Esophagus muscularis mucosa (tissue), 4 donors: ENCODE results near the gene MYCBPAP. TPM values are rescaled to one million over a fixed set of nuclear protein-coding genes. Genes with fewer than 3 reads are reported as not detected.

Experiments
- DNase-seq: peaks from one replicate; pipeline ENCODE4 v3.0.0-alpha.2; 2017; ENCODE audit errors: extremely low spot score
- H3K27ac ChIP-seq, 4 donors: fragments of 200-600 bp; sonication (generic); replicated peaks in 1 of 4; 1 replicate in 3 of 4; 2 replicates in 1 of 4; pipeline ENCODE4 v1.5.1; 2016 to 2019; ENCODE audit warnings: mild to moderate bottlenecking in 1 of 4
- H3K27me3 ChIP-seq, 4 donors: fragments of 200-600 bp; sonication (generic); one replicate each; pipeline versions ENCODE4 v1.5.1 to v1.6.0; 2016 to 2019
- H3K36me3 ChIP-seq, 4 donors: fragments of 200-600 bp; sonication (generic); one replicate each; pipeline ENCODE4 v1.5.1; 2016 to 2019
- H3K4me1 ChIP-seq, 4 donors: fragments of 200-600 bp; sonication (generic); one replicate each; pipeline ENCODE4 v1.5.1; 2016 to 2019
- H3K4me3 ChIP-seq, 4 donors: fragments of 200-600 bp; sonication (generic); 1 replicate in 2 of 4; 2 replicates in 2 of 4; pipeline ENCODE4 v1.5.1; 2016 to 2019; ENCODE audit warnings: mild to moderate bottlenecking in 4 of 4, moderate library complexity in 1 of 4
- H3K9me3 ChIP-seq, 4 donors: fragments of 200-600 bp; sonication (generic); 1 replicate in 3 of 4; 2 replicates in 1 of 4; pipeline ENCODE4 v1.5.1; 2016 to 2019
- EP300 ChIP-seq: sonication (generic); formaldehyde crosslinking; IDR thresholded peaks from one replicate; pipeline ENCODE4 v1.6.1; 2017; ENCODE audit warnings: antibody characterized with exemption
- POLR2A ChIP-seq: fragments of 450-650 bp; IDR thresholded peaks from one replicate; pipeline ENCODE4 v1.6.1; 2017; ENCODE audit warnings: antibody characterized with exemption, moderate library complexity, mild to moderate bottlenecking, low read depth
- POLR2AphosphoS5 ChIP-seq, 2 donors: sonication (generic); formaldehyde crosslinking; IDR thresholded peaks; one replicate each; pipeline ENCODE4 v1.6.1; 2017; ENCODE audit warnings: antibody characterized with exemption in 2 of 2
- WGBS: methylation state at CpG from one replicate; pipeline ENCODE4 v1.1.5; 2018; 5-methylcytosine and 5-hydroxymethylcytosine counted together
- intact Hi-C: fragments of 100-400 bp; cut with DNase I; formaldehyde crosslinking; loops from one replicate; pipeline ENCODE4 v1.15.1; 2023
- total RNA-seq, 4 donors: library from RNA; depleted of rRNA; stranded (reverse); fragments of >200 nt; gene quantifications; one replicate each; pipeline versions ENCODE4 v1.1.0 to v1.2.1, GENCODE V29; 2016
- TF ChIP-seq, protein P1 (sequence below), 3 experiments: fragments of 200-600 bp in 2 of 3; fragments of 450-650 bp in 1 of 3; sonication (generic) in 2 of 3; IDR thresholded peaks; one replicate each; pipeline ENCODE4 v1.5.1; 2017 to 2019; ENCODE audit warnings: antibody characterized with exemption in 3 of 3, mild to moderate bottlenecking in 2 of 3, moderate library complexity in 1 of 3

The MYCBPAP gene
- total RNA-seq, 4 donors from 2014 or later, result 0.33 to 1.6 (median 1.2) TPM; not detected in 1

DNA sequence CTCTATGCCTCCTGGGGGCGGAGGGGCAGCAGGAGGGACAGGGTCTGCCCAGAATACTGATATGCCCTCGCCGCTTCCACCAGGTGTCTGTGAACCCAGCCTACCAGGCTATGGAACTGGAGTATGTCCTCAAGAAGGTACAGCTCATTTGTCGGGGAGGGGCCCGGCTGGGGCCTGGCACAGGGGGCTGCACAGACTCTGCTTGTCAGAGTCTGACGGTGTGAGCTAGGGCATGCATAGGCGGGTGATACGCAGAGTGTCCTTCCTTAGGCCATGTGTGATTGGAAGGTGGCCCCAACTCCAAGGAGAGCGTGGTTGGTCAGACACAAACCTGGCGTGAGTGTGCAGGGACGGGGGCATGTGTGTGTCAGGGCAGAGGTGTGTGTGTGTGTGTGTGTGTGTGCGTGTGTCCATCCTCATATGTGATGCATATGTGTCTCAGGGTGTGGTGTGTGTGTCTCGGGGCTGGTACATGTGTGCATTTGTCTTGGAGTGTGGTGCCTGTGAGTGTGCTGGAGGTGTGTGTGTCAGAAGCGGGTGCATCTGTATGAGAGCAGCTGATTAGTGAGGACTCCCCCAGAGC, 46.6 kb upstream of the MYCBPAP start:
- intact Hi-C loops, result no loop called here
- peaks cover 0 to 15% (median 0%) of the 10 kb centered on the region in 4 donors for H3K27me3 ChIP-seq
- H3K9me3 ChIP-seq, result no peaks in the 10 kb centered on the region
- no peak for DNase-seq
- peaks cover 0 to 15% (median 4%) of the 10 kb centered on the region in 4 donors for H3K36me3 ChIP-seq
- TF ChIP-seq POLR2A (no peak), POLR2AphosphoS5 (IDR thresholded peaks at IDR 0.05) (no peak), EP300 (no peak)
- TF ChIP-seq, protein P1, sequence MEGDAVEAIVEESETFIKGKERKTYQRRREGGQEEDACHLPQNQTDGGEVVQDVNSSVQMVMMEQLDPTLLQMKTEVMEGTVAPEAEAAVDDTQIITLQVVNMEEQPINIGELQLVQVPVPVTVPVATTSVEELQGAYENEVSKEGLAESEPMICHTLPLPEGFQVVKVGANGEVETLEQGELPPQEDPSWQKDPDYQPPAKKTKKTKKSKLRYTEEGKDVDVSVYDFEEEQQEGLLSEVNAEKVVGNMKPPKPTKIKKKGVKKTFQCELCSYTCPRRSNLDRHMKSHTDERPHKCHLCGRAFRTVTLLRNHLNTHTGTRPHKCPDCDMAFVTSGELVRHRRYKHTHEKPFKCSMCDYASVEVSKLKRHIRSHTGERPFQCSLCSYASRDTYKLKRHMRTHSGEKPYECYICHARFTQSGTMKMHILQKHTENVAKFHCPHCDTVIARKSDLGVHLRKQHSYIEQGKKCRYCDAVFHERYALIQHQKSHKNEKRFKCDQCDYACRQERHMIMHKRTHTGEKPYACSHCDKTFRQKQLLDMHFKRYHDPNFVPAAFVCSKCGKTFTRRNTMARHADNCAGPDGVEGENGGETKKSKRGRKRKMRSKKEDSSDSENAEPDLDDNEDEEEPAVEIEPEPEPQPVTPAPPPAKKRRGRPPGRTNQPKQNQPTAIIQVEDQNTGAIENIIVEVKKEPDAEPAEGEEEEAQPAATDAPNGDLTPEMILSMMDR (IDR thresholded peaks at IDR 0.05), result no peak
- no peak overlapping the region for H3K27ac ChIP-seq
- H3K4me1 ChIP-seq, result no peaks in the 10 kb centered on the region
- no peak overlapping the region for H3K4me3 ChIP-seq
- 91% methylated on average over 9 of the region's 14 CpGs for WGBS

DNA sequence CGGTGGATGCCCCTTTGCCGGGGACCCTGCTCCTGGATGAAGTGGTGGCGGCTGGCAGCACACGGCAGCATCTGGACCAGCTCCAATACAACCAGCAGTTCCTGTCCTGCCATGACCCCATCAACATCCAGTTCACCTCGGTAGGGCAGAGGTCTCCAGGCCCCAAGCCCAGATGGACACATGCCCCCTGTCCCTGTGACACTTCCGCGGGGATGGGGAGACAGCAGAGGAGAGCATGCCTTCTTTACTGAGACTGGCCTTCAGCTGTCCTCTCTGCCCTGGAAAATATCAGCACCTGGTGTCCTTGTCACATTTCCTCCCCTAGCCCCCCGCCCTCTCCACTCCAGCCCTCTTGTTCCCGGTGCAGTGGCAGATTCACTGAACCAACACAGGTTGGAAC, 45.8 kb upstream of the MYCBPAP start:
- Histone ChIP-seq H3K36me3 (peaks cover 0 to 15% (median 4%) of the 10 kb centered on the region in 4 donors), H3K4me3 (no peak overlapping the region), H3K4me1 (no peaks in the 10 kb centered on the region), H3K27ac (no peak overlapping the region), H3K9me3 (no peaks in the 10 kb centered on the region), H3K27me3 (peaks cover 0 to 23% (median 0%) of the 10 kb centered on the region in 4 donors)
- intact Hi-C loops, result no loop called here
- TF ChIP-seq EP300 (no peak), POLR2A (no peak), POLR2AphosphoS5 (IDR thresholded peaks at IDR 0.05) (no peak)
- TF ChIP-seq, protein P1 (IDR thresholded peaks at IDR 0.05), result no peak
- DNase-seq, result no peak
- 90% methylated on average over 7 of the region's 9 CpGs for WGBS

DNA sequence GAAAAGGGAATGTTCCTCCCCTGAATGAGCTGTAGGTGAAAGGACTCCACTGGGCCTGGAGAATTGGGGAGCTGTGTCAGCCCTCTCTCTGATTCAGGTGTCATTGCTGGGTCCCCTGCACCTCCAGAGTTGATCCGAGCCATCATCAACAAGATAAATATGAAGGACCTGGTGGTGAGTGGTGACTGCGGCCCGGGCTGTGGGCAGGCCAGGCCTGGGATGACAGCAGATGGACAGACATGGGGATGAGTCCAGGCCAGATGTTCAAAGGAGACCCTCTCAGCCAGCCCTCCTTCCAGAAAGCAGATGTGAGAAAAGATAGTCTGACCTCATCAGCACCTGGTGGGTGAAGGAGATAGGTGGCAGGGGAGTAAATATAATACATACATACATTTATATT, 44.1 kb upstream of the MYCBPAP start:
- WGBS, result 100% methylated on average over 3 of the region's 3 CpGs
- peaks cover 0 to 40% (median 11%) of the 10 kb centered on the region in 4 donors for H3K27me3 ChIP-seq
- no peak for DNase-seq
- peaks cover 0 to 15% (median 4%) of the 10 kb centered on the region in 4 donors for H3K36me3 ChIP-seq
- intact Hi-C loops, result no loop called here
- H3K4me1 ChIP-seq, result peaks cover 6 to 14% (median 12%) of the 10 kb centered on the region in 4 donors
- TF ChIP-seq POLR2A, result no peak
- TF ChIP-seq EP300, result no peak
- TF ChIP-seq, protein P1 (IDR thresholded peaks at IDR 0.05), result no peak
- TF ChIP-seq POLR2AphosphoS5 (IDR thresholded peaks at IDR 0.05), result no peak
- H3K27ac ChIP-seq, result no peak overlapping the region
- H3K4me3 ChIP-seq, result no peak overlapping the region
- H3K9me3 ChIP-seq, result no peaks in the 10 kb centered on the region

DNA sequence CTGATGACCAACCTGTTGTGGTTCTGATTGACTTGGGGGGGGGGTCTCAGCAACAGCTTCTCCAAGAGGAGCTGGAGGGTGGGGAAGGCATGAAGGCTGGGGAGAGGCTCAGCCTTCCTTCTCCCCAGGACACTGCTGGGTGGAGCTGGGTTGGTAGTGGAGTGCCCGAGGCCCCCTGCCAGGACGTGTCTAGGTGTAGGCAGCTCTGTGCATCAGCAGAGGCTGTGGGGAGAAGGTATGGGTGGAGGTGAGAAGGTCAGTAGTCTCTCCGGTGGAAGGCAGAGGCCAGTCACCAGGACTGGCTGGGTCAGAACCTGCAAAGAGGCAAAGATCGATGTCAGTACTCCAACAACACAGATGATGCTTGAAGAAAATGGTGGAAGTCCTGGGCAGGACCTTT, 43.5 kb upstream of the MYCBPAP start:
- Histone ChIP-seq H3K27me3 (peaks cover 0 to 46% (median 15%) of the 10 kb centered on the region in 4 donors), H3K27ac (no peak overlapping the region), H3K4me3 (no peak overlapping the region), H3K9me3 (no peaks in the 10 kb centered on the region), H3K36me3 (peaks cover 0 to 15% (median 4%) of the 10 kb centered on the region in 4 donors), H3K4me1 (peaks cover 10 to 19% (median 17%) of the 10 kb centered on the region in 4 donors)
- no peak for DNase-seq
- WGBS, result 85% methylated on average over 4 of the region's 4 CpGs
- TF ChIP-seq EP300 (no peak), POLR2A (no peak), POLR2AphosphoS5 (IDR thresholded peaks at IDR 0.05) (no peak)
- TF ChIP-seq, protein P1 (IDR thresholded peaks at IDR 0.05), result no peak
- intact Hi-C loops, result no loop called here
